Esophagus muscularis mucosa (tissue), 4 donors: Measurements from ENCODE around the gene MARCHF9.

Experiments used
- EP300 ChIP-seq: sonication (generic); formaldehyde crosslinking; IDR thresholded peaks from one replicate; pipeline ENCODE4 v1.6.1; 2017; ENCODE audit warnings: antibody characterized with exemption
- POLR2A ChIP-seq: fragments of 450-650 bp; IDR thresholded peaks from one replicate; pipeline ENCODE4 v1.6.1; 2017; ENCODE audit warnings: antibody characterized with exemption, moderate library complexity, mild to moderate bottlenecking, low read depth
- POLR2AphosphoS5 ChIP-seq, 2 donors: sonication (generic); formaldehyde crosslinking; IDR thresholded peaks; one replicate each; pipeline ENCODE4 v1.6.1; 2017; ENCODE audit warnings: antibody characterized with exemption in 2 of 2
- TF ChIP-seq, protein P1 (sequence below), 3 experiments: fragments of 200-600 bp in 2 of 3; fragments of 450-650 bp in 1 of 3; sonication (generic) in 2 of 3; IDR thresholded peaks; one replicate each; pipeline ENCODE4 v1.5.1; 2017 to 2019; ENCODE audit warnings: antibody characterized with exemption in 3 of 3, mild to moderate bottlenecking in 2 of 3, moderate library complexity in 1 of 3

DNA sequence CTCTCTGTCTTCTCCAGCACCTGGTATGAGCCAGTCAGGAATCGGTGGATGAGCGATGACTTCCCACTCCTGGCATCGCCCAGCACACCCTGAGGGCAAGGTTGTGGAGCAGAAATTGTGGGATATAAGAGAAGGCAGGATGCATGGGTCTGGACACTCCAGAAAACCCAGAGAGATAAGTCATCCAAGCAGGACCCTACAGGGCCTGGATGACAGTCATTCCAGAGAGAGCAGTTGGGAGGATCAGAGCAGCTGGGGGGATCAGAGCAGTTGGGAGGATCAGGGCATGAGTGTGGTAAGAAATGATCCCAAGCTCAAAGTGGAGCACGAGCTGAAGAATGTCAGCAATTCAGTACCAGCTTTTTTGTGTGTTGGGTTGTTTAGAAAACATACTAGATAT is 20.3 kb upstream of the MARCHF9 start:
- TF ChIP-seq EP300 (no peak), POLR2AphosphoS5 (IDR thresholded peaks at IDR 0.05) (no peak), POLR2A (no peak)
- TF ChIP-seq, protein P1, sequence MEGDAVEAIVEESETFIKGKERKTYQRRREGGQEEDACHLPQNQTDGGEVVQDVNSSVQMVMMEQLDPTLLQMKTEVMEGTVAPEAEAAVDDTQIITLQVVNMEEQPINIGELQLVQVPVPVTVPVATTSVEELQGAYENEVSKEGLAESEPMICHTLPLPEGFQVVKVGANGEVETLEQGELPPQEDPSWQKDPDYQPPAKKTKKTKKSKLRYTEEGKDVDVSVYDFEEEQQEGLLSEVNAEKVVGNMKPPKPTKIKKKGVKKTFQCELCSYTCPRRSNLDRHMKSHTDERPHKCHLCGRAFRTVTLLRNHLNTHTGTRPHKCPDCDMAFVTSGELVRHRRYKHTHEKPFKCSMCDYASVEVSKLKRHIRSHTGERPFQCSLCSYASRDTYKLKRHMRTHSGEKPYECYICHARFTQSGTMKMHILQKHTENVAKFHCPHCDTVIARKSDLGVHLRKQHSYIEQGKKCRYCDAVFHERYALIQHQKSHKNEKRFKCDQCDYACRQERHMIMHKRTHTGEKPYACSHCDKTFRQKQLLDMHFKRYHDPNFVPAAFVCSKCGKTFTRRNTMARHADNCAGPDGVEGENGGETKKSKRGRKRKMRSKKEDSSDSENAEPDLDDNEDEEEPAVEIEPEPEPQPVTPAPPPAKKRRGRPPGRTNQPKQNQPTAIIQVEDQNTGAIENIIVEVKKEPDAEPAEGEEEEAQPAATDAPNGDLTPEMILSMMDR (IDR thresholded peaks at IDR 0.05) = no peak
